HG03064 (cell line): ENCODE data around the gene PTPRG.

ENCODE experiments used
- ATAC-seq: cut with Tn5 transposase; IDR thresholded peaks from one replicate; pipeline ENCODE4 v1.9.1; 2021; ENCODE audit warnings: low read depth; ENCODE audit not compliant: unreplicated experiment

Gene PTPRG

GRCh38 chr3:61783993-61784718 is 222.8 kb downstream of the PTPRG start:
- ATAC-seq = no peak

GRCh38 chr3:61788623-61789507 is 227.5 kb downstream of the PTPRG start:
- no peak for ATAC-seq

GRCh38 chr3:61789861-61790260 is 228.5 kb downstream of the PTPRG start:
- no peak for ATAC-seq

GRCh38 chr3:61790411-61790810 is 229.0 kb downstream of the PTPRG start:
- no peak for ATAC-seq

- ATAC-seq = no peak
Observed at GRCh38 chr3:61793056-61793455, 231.7 kb downstream of the PTPRG start.

- ATAC-seq = no peak
Observed at GRCh38 chr3:61793521-61793920, 232.2 kb downstream of the PTPRG start.

- no peak for ATAC-seq
Observed at GRCh38 chr3:61794341-61794740, 233.0 kb downstream of the PTPRG start.

- ATAC-seq = no peak
Observed at GRCh38 chr3:61794961-61795360, 233.6 kb downstream of the PTPRG start.

- ATAC-seq = no peak
Observed at GRCh38 chr3:61796088-61796680, 234.8 kb downstream of the PTPRG start.

- no peak for ATAC-seq
Observed at GRCh38 chr3:61796911-61797310, 235.5 kb downstream of the PTPRG start.

GRCh38 chr3:61802772-61803171 is 241.4 kb downstream of the PTPRG start:
- ATAC-seq = no peak

GRCh38 chr3:61803983-61804382 is 242.6 kb downstream of the PTPRG start:
- no peak for ATAC-seq

GRCh38 chr3:61804782-61805181 is 243.4 kb downstream of the PTPRG start:
- ATAC-seq = no peak

- ATAC-seq = no peak
Observed at GRCh38 chr3:61805510-61806080, 244.2 kb downstream of the PTPRG start.

- ATAC-seq = no peak
Observed at GRCh38 chr3:61806810-61807209, 245.4 kb downstream of the PTPRG start.

- ATAC-seq = no peak
Observed at GRCh38 chr3:61807865-61808276, 246.5 kb downstream of the PTPRG start.

GRCh38 chr3:61808526-61808925 is 247.2 kb downstream of the PTPRG start:
- ATAC-seq = no peak

- ATAC-seq = no peak
Observed at GRCh38 chr3:61808999-61809398, 247.6 kb downstream of the PTPRG start.

GRCh38 chr3:61809879-61810278 is 248.5 kb downstream of the PTPRG start:
- no peak for ATAC-seq

GRCh38 chr3:61810953-61811497 is 249.7 kb downstream of the PTPRG start:
- ATAC-seq = no peak

GRCh38 chr3:61811652-61812051 is 250.3 kb downstream of the PTPRG start:
- ATAC-seq = no peak
